Activated naive CD4-positive, alpha-beta T cell treated with anti-CD3 and anti-CD28 coated beads for 36 hours (primary cell): ENCODE measurements around the gene CACNA2D2. TPM values are rescaled to one million over a fixed set of nuclear protein-coding genes. Genes with fewer than 3 reads are reported as not detected.

Source experiments
- CTCF ChIA-PET: fragments of 350-600 bp; sonication (Branson Sonifier 250); formaldehyde crosslinking; loops from one replicate; lab custom pipeline; 2021; ENCODE audit warnings: antibody characterized with exemption; lab: Charles Lee
- DNase-seq: peaks from one replicate; pipeline ENCODE4 v3.0.0-alpha.2; 2020
- H3K27ac Mint-ChIP-seq: one replicate; pipeline ENCODE4 v1.8.0; 2021; ENCODE audit warnings: mild to moderate bottlenecking, mixed read lengths
- H3K27me3 Mint-ChIP-seq: one replicate; pipeline ENCODE4 v1.8.0; 2021; ENCODE audit warnings: low read depth, mixed read lengths
- H3K36me3 Mint-ChIP-seq: one replicate; pipeline ENCODE4 v1.8.0; 2021; ENCODE audit warnings: low read depth, mixed read lengths
- H3K4me1 Mint-ChIP-seq: one replicate; pipeline ENCODE4 v1.8.0; 2021; ENCODE audit warnings: low read depth, mixed read lengths
- H3K4me3 Mint-ChIP-seq: one replicate; pipeline ENCODE4 v1.8.0; 2021; ENCODE audit warnings: mild to moderate bottlenecking, moderate library complexity, mixed read lengths
- H3K9me3 Mint-ChIP-seq: one replicate; pipeline ENCODE4 v1.8.0; 2021; ENCODE audit warnings: mixed read lengths
- intact Hi-C: fragments of 100-400 bp; cut with micrococcal nuclease; formaldehyde crosslinking; loops from one replicate; pipeline ENCODE4 v1.15.1; 2023
- total RNA-seq, 2 experiments: library from RNA; stranded (reverse); gene quantifications; one replicate each; pipeline ENCODE4 v1.2.3, GENCODE V29; 2021

Gene CACNA2D2
- total RNA-seq, result under 1 TPM; 0.89 to 0.95 TPM

DNA sequence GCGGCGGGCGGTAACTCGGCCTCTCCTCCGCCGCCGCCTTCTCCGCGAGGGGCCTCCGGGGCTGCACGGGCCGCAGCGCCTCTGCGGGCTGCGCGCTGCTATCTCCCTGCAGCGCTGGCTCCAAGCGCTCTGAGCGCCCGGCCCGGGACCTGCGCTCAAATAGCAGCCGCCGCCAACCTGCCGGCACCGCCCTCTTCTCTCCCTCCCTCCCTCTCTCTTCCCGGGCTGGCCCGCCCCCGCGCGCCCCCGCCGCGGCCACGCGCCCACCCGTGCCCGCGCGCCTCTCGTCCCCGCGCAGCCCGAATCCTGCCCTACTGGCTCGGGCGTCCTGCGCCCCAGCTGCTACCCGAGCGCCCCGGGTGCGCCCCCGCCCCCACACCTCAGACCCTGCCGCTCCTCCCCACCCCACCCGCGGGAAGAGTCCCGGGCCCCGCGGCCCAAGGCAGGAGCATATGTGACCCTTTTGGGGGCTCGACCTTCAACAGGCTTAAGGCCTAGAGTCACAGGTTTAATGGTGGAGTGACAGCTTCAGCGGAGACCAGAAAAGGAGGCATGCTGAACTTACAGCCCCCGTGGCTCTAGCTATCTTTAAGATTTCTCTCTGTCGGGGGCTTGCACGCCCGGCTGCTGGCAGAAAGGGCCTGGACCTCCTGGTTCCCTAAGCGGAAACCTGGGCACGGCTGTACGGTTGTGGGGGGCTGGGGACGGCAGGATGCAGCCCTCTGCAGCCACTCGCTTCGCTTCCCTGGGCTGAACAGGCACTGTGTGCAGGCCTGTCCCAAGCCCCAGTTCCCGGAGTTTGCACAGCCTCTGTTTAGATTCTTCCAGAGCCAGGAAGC, at the start of gene CACNA2D2:
Gene CACNA2D2, minus strand, starts transcription at position 131 of the 839 bp plus-strand sequence. CDS start 211 bp downstream, outside the sequence.
- no peaks in the 10 kb centered on the region for H3K9me3 Mint-ChIP-seq
- DNase-seq, result peak; percentile 44
- CTCF ChIA-PET, result interaction anchor here (0.5 to 1.8 kb wide), 4 partner anchors 12 to 156 kb away, joined by 3 to 5 read pairs (median 4); no protein-coding TSS in a partner anchor
- no peaks in the 10 kb centered on the region for H3K36me3 Mint-ChIP-seq
- H3K27ac Mint-ChIP-seq, result no peak within 1 kb of the TSS
- intact Hi-C loops, result no loop called here
- peak within 1 kb of the TSS; percentile 48 for H3K4me3 Mint-ChIP-seq
- peaks cover 10% of the 10 kb centered on the region for H3K4me1 Mint-ChIP-seq
- H3K27me3 Mint-ChIP-seq, result peaks cover 22% of the 10 kb centered on the region

GRCh38 chr3:50552598-50552997, 49.2 kb upstream of the CACNA2D2 start:
- H3K9me3 Mint-ChIP-seq, result no peaks in the 10 kb centered on the region
- H3K27me3 Mint-ChIP-seq, result no peaks in the 10 kb centered on the region
- intact Hi-C loops, result no loop called here
- no peaks in the 10 kb centered on the region for H3K36me3 Mint-ChIP-seq
- no peak overlapping the region for H3K4me3 Mint-ChIP-seq
- no peaks in the 10 kb centered on the region for H3K4me1 Mint-ChIP-seq
- no peak for DNase-seq
- H3K27ac Mint-ChIP-seq, result no peak overlapping the region
- CTCF ChIA-PET, result interaction anchor here (2.4 kb wide), 1 partner anchor 10 kb away, joined by 12 read pairs; no protein-coding TSS in a partner anchor

GRCh38 chr3:50551681-50552435, 48.4 kb upstream of the CACNA2D2 start:
- H3K27me3 Mint-ChIP-seq, result no peaks in the 10 kb centered on the region
- H3K27ac Mint-ChIP-seq, result no peak overlapping the region
- no peaks in the 10 kb centered on the region for H3K9me3 Mint-ChIP-seq
- CTCF ChIA-PET, result interaction anchor here (0.6 to 2.4 kb wide), 7 partner anchors 9 to 416 kb away, joined by 3 to 12 read pairs (median 3); partner anchors contain the start of gene HEMK1
- no peak overlapping the region for H3K4me3 Mint-ChIP-seq
- intact Hi-C loops, result loop anchor here (1.0 kb wide), 1 partner anchor 62 kb away; no protein-coding TSS in a partner anchor
- H3K36me3 Mint-ChIP-seq, result no peaks in the 10 kb centered on the region
- H3K4me1 Mint-ChIP-seq, result no peaks in the 10 kb centered on the region
- DNase-seq, result peak; percentile 35

- Mint-ChIP-seq H3K27ac (no peak overlapping the region), H3K27me3 (no peaks in the 10 kb centered on the region), H3K4me1 (no peaks in the 10 kb centered on the region), H3K9me3 (no peaks in the 10 kb centered on the region), H3K36me3 (no peaks in the 10 kb centered on the region), H3K4me3 (no peak overlapping the region)
- no peak for DNase-seq
- CTCF ChIA-PET, result interaction anchor here (0.5 to 2.4 kb wide), 12 partner anchors 9 to 749 kb away, joined by 3 to 12 read pairs (median 3); partner anchors contain the start of gene HEMK1
- intact Hi-C loops, result loop anchor here (1.0 kb wide), 1 partner anchor 63 kb away; no protein-coding TSS in a partner anchor
These were observed 47.7 kb upstream of the CACNA2D2 start for GRCh38 chr3:50551054-50551659.

DNA sequence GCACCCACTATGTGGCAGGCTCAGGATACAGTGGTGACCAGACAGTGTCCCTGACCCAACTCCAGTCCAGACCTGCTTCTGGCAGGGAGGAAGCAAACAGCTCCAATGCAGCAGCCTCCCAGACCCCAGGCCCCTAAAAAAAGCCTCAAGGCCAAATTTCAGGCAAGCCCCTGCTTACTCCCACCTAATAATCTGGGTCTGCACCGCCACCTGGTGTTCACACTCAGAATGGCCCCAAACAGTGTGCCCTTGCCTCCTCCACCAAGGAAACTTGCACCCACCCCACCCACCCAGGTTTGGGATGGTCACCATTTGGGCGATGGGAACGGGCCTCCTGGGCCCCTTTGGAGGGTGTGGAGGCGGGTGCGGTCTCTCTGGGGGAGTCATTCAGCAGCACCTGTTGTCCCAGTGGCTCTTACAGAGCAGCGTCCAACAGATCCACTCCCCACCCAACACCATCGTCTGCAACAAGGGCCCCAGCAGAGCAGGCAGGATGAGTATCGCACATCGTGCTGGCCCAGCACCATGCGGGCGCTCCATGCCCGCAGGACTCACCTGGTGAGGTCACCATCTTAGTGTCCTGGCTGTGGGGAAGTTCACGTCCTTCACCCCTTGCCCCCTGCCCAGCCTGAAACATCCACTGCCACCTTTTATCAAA, 46.8 kb upstream of the CACNA2D2 start:
- no peak overlapping the region for H3K4me3 Mint-ChIP-seq
- H3K27ac Mint-ChIP-seq, result no peak overlapping the region
- no peaks in the 10 kb centered on the region for H3K9me3 Mint-ChIP-seq
- no peaks in the 10 kb centered on the region for H3K36me3 Mint-ChIP-seq
- H3K4me1 Mint-ChIP-seq, result no peaks in the 10 kb centered on the region
- DNase-seq, result peak; percentile 83
- H3K27me3 Mint-ChIP-seq, result no peaks in the 10 kb centered on the region
- CTCF ChIA-PET, result interaction anchor here (0.6 to 2.4 kb wide), 19 partner anchors 8 to 261 kb away, joined by 3 to 12 read pairs (median 3); partner anchors contain the start of gene HEMK1
- intact Hi-C loops, result loop anchor here (1.0 kb wide), 3 partner anchors 31 to 276 kb away; no protein-coding TSS in a partner anchor

- H3K27me3 Mint-ChIP-seq, result no peaks in the 10 kb centered on the region
- intact Hi-C loops, result no loop called here
- no peaks in the 10 kb centered on the region for H3K4me1 Mint-ChIP-seq
- no peaks in the 10 kb centered on the region for H3K36me3 Mint-ChIP-seq
- no peak overlapping the region for H3K4me3 Mint-ChIP-seq
- no peak overlapping the region for H3K27ac Mint-ChIP-seq
- CTCF ChIA-PET, result interaction anchor here (0.6 to 1.7 kb wide), 14 partner anchors 10 to 1114 kb away, joined by 3 to 10 read pairs (median 3); no protein-coding TSS in a partner anchor
- DNase-seq, result no peak
- no peaks in the 10 kb centered on the region for H3K9me3 Mint-ChIP-seq
These were observed 45.8 kb upstream of the CACNA2D2 start for GRCh38 chr3:50549226-50549625.

GRCh38 chr3:50545781-50546180, 42.3 kb upstream of the CACNA2D2 start:
- Mint-ChIP-seq H3K27me3 (no peaks in the 10 kb centered on the region), H3K4me3 (no peak overlapping the region), H3K9me3 (no peaks in the 10 kb centered on the region), H3K4me1 (no peaks in the 10 kb centered on the region), H3K36me3 (no peaks in the 10 kb centered on the region), H3K27ac (no peak overlapping the region)
- CTCF ChIA-PET, result no interaction called here
- DNase-seq, result no peak
- intact Hi-C loops, result no loop called here

DNA sequence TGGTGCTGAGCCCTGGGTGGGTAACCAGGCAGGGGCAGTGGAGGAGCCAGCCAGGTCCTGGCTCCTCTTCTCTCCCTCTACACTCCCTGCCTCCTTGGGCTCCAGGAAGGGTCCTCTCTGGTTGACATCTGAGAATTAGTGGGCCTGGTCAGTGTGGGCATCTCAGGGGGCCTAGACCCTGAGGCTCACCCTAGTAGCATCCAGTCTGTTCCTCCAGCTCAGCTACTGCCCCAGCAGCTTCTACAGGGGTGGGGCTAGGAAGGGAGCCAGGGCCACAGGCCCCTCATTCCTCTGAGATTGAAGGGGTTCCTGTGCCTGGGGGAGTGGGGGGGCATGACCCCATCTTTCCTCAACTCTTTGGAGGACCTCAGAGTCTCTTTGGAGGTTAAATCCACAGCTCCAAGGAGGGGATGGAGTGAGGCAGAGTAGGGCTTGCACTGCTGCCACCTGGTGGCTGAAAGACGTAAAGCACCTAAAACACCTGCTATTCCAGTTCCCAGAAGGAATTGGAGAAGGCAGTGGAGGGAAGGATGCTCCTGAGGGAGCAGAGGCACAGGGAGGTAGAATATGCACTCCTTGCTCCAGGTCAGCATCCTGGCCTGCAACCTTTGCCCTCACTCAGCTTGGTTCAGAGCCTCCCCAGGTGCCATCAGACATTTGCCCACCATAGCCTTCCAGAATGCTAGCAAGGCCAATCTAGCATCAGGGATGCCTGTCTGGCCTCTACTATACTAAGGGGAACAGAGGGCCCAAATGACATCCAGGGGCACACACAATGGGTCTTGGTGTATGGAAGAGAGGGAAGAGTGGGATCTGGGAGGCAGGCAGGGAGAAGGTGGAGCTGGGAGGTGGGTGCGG, 39.0 kb upstream of the CACNA2D2 start:
- Mint-ChIP-seq H3K27ac (no peak overlapping the region), H3K4me1 (no peaks in the 10 kb centered on the region), H3K4me3 (no peak overlapping the region), H3K27me3 (no peaks in the 10 kb centered on the region), H3K9me3 (no peaks in the 10 kb centered on the region), H3K36me3 (no peaks in the 10 kb centered on the region)
- peak; percentile 71 for DNase-seq
- intact Hi-C loops, result loop anchor here (1.0 kb wide), 3 partner anchors 23 to 195 kb away; no protein-coding TSS in a partner anchor
- CTCF ChIA-PET, result interaction anchor here (0.6 to 3.7 kb wide), 35 partner anchors 9 to 219 kb away, joined by 3 to 29 read pairs (median 4); partner anchors contain the start of genes CYB561D2, HEMK1, NPRL2 and ZMYND10

DNA sequence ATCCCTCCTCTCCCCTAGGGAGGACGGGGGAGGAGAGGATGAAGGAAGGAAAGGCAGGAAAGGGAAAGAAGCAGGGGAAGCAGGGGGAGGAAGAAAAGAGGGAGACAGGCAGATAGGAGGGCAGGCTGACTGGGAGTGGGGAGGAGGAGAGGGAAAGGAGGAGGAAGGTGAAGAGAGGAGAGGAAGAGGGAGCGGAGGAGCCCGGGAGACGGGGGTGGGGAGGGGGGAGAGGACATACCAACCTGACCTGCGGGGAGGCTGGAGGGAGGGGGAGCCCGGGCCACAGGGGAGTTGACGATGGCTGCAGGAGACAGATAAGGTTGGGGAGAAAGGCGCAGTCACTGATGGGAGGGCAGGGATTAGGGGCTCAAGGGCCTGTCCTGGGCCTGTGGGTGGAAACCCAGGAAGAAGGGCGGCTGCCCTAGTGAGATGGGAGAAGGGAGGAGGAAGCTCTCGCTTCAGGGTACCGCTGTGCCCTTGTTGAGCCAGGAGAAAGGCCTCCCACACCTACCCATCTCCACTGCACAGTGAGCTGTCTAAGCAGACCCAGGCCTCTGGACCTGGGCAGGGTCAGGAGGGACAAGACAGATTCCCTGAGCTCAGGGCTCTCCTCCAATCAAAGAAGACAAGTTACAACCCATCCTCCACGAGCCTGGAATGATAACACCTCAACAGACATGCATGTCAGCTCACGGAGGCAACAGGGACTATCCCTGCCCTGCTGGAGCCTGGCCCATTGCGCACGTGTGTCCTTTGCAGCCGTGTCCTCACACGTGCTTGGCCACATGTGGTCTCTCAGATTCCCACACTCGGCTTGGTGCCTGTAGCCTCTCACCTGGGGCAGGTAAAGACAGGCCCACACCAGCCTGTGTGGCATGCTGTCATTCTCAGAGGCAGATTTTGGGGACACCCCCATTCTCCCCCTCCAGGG, 36.2 kb upstream of the CACNA2D2 start:
- H3K4me3 Mint-ChIP-seq, result no peak overlapping the region
- H3K27me3 Mint-ChIP-seq, result no peaks in the 10 kb centered on the region
- no peak for DNase-seq
- no peaks in the 10 kb centered on the region for H3K36me3 Mint-ChIP-seq
- no peaks in the 10 kb centered on the region for H3K9me3 Mint-ChIP-seq
- no peak overlapping the region for H3K27ac Mint-ChIP-seq
- no peaks in the 10 kb centered on the region for H3K4me1 Mint-ChIP-seq
- intact Hi-C loops, result no loop called here
- CTCF ChIA-PET, result interaction anchor here (0.6 to 2.4 kb wide), 4 partner anchors 10 to 1507 kb away, joined by 3 to 7 read pairs (median 3); no protein-coding TSS in a partner anchor
